ENCODE data around the gene WDR81. TPM values are rescaled to one million over a fixed set of nuclear protein-coding genes. Genes with fewer than 3 reads are reported as not detected.

The WDR81 gene
- total and polyA plus RNA-seq, 2 donors (not counting 3 experiments of a cell fraction or from before 2014, with no cell fraction given): 10.4 to 17.3 TPM

DNA sequence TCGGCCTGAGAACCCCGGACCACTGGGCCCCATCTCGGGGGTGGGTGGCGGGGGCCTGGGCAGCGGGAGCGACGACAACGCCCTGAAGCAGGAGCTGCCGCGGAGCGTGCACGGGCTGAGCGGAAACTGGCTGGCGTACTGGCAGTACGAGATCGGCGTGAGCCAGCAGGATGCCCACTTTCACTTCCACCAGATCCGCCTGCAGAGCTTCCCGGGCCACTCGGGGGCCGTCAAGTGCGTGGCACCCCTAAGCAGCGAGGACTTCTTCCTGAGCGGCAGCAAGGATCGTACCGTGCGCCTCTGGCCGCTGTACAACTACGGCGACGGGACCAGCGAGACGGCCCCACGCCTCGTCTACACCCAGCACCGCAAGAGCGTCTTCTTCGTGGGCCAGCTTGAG lies 9.3 kb downstream of the WDR81 start:
- Histone ChIP-seq H3K36me3 (ENCODE audit: control insufficient read depth in 2 of 2, extremely low read depth in 1 of 2, insufficient read depth in 2 of 2, low read length in 2 of 2) (peaks cover 0 to 6% of the 10 kb centered on the region in 2 experiments), H3K9me3 (replicated peaks; ENCODE audit: control insufficient read depth, insufficient read depth, low read length) (no peaks in the 10 kb centered on the region), H3K4me2 (ENCODE audit: insufficient read depth, low read length) (no peak overlapping the region), H3K27me3 (ENCODE audit: control insufficient read depth in 2 of 2, insufficient read depth in 2 of 2, low read length in 2 of 2) (no peaks in the 10 kb centered on the region), H2AFZ (ENCODE audit: low read depth, low read length) (no peak overlapping the region), H3K27ac (ENCODE audit: insufficient read depth, low read depth, low read length) (no peak overlapping the region), H3K9ac (replicated peaks; ENCODE audit: extremely low read depth, insufficient read depth, low read length) (no peak overlapping the region), H3K79me2 (ENCODE audit: control insufficient read depth, insufficient read depth, low read length) (no peaks in the 10 kb centered on the region), H3K4me3 (replicated peaks in 1 of 3; ENCODE audit: insufficient read depth in 1 of 3, low read depth in 1 of 3, low read length in 3 of 3) (no peak overlapping the region), H4K20me1 (replicated peaks; ENCODE audit: control insufficient read depth, extremely low read depth, insufficient read depth, low read length) (no peaks in the 10 kb centered on the region), H3K9me1 (replicated peaks; ENCODE audit: control insufficient read depth, extremely low read depth, insufficient read depth, low read length) (no peaks in the 10 kb centered on the region), H3K4me1 (ENCODE audit: control insufficient read depth, extremely low read depth, insufficient read depth, low read length) (no peaks in the 10 kb centered on the region)
- dilution Hi-C loops (cut with MboI; ENCODE audit: extremely low pct_ligation_motif_present, low sequenced_read_pairs): no loop called here
- intact Hi-C loops (cut with micrococcal nuclease): no loop called here
- POLR2A ChIA-PET: no interaction called here
- TF ChIP-seq MAX (IDR thresholded peaks at IDR 0.05; ENCODE audit: insufficient read depth, insufficient read length): no peak
- TF ChIP-seq MYC (IDR thresholded peaks at IDR 0.05; ENCODE audit: low read depth, low read length): no peak
- TF ChIP-seq JUN (IDR thresholded peaks at IDR 0.05; ENCODE audit: borderline replicate concordance, insufficient read depth, insufficient read length, low read depth): no peak
- TF ChIP-seq CTCF (IDR thresholded peaks at IDR 0.05; ENCODE audit: extremely low read depth in 1 of 2, insufficient read depth in 1 of 2, low read depth in 1 of 2, low read length in 2 of 2): no peak
- TF ChIP-seq FOS (IDR thresholded peaks at IDR 0.05; ENCODE audit: borderline replicate concordance, insufficient read depth, low read length): no peak
- no peak for TF ChIP-seq GATA2 (IDR thresholded peaks at IDR 0.05; ENCODE audit: insufficient read depth, insufficient read length, low read depth, low read length)
- TF ChIP-seq POLR2AphosphoS5 (IDR thresholded peaks at IDR 0.05; ENCODE audit: insufficient read depth, low read depth, low read length): no peak
- no peak for TF ChIP-seq POLR2A (IDR thresholded peaks at IDR 0.05; ENCODE audit: low read depth, low read length)
- no peak for TF ChIP-seq EZH2 (IDR thresholded peaks at IDR 0.05; ENCODE audit: borderline replicate concordance, low read depth, low read length, severe bottlenecking)
- CTCF ChIA-PET: no interaction called here
- FAIRE-seq (no peak), DNase-seq (ENCODE audit: low read depth, low spot score) (no peak)
- no TSS peak for BruUV-seq (replicated peaks)

All from endothelial cell of umbilical vein (primary cell).